IMR-90 (cell line): Measurements from ENCODE around the gene ZCCHC7. TPM values are rescaled to one million over a fixed set of nuclear protein-coding genes. Genes with fewer than 3 reads are reported as not detected.

Experiments
- ATAC-seq: fragments of 200-7000 bp; cut with Tn5 transposase; 2 replicates; pipeline ENCODE4 v1.9.1; 2020; ENCODE audit warnings: low read depth, mild to moderate bottlenecking, moderate library complexity
- BruUV-seq: library from RNA; stranded (reverse); fragments of 400-500 nt; replicated peaks from 2 replicates; lab custom pipeline; 2021; lab: Mats Ljungman, UMichigan
- CTCF ChIA-PET: fragments of 300-600 bp; formaldehyde crosslinking; extraction: SDS; loops from one replicate; lab custom pipeline; 2021; ENCODE audit warnings: antibody characterized with exemption; lab: Yijun Ruan, JAX
- POLR2A ChIA-PET: fragments of 300-600 bp; sonication (Branson Sonifier 250); formaldehyde crosslinking; loops from one replicate; lab custom pipeline; 2022; ENCODE audit warnings: antibody characterized with exemption; ENCODE audit not compliant: unreplicated experiment; lab: Charles Lee
- DNase-seq: peaks from one replicate; pipeline ENCODE4 v3.0.0; 2013
- H2AFZ ChIP-seq: replicated peaks from 2 replicates; pipeline ENCODE3; 2013; ENCODE audit warnings: low read length, mild to moderate bottlenecking; ENCODE audit not compliant: poor library complexity
- H2AK5ac ChIP-seq: 2 replicates; pipeline ENCODE4 v1.6.1; 2013; ENCODE audit warnings: low read depth, low read length, inconsistent platforms
- H2AK9ac ChIP-seq: replicated peaks from 2 replicates; pipeline ENCODE3; 2013; ENCODE audit warnings: mild to moderate bottlenecking, low read depth, low read length, moderate library complexity; ENCODE audit not compliant: poor library complexity
- H2BK120ac ChIP-seq: 2 replicates; pipeline ENCODE4 v1.6.1; 2013; ENCODE audit warnings: low read depth, low read length, inconsistent platforms
- H2BK15ac ChIP-seq: 3 replicates; pipeline ENCODE4 v1.6.1; 2013; ENCODE audit warnings: low read depth, low read length, inconsistent platforms
- H2BK20ac ChIP-seq: 2 replicates; pipeline ENCODE4 v1.6.1; 2013; ENCODE audit warnings: low read depth, mild to moderate bottlenecking, inconsistent platforms, low read length, moderate library complexity
- H2BK5ac ChIP-seq: 2 replicates; pipeline ENCODE4 v1.6.1; 2013; ENCODE audit warnings: mild to moderate bottlenecking, low read depth, low read length, inconsistent platforms; ENCODE audit not compliant: poor library complexity, severe bottlenecking
- H3K14ac ChIP-seq: replicated peaks from 2 replicates; pipeline ENCODE4 v1.6.1; 2013; ENCODE audit warnings: low read depth, low read length, inconsistent platforms
- H3K18ac ChIP-seq: 2 replicates; pipeline ENCODE4 v1.6.1; 2013; ENCODE audit warnings: low read depth, low read length, control low read depth
- H3K23ac ChIP-seq: 2 replicates; pipeline ENCODE4 v1.6.1; 2013; ENCODE audit warnings: low read depth, low read length, inconsistent platforms
- H3K27ac ChIP-seq: 2 replicates; pipeline ENCODE4 v1.5.1; 2013; ENCODE audit warnings: mild to moderate bottlenecking, control low read depth, low read length; ENCODE audit not compliant: insufficient read depth
- H3K27me3 ChIP-seq: 2 replicates; pipeline ENCODE4 v1.6.1; 2013; ENCODE audit warnings: low read length; ENCODE audit not compliant: control insufficient read depth, insufficient read depth
- H3K36me3 ChIP-seq: 2 replicates; pipeline ENCODE4 v1.6.1; 2013; ENCODE audit warnings: low read length, mixed read lengths; ENCODE audit not compliant: control insufficient read depth, insufficient read depth
- H3K4ac ChIP-seq: 2 replicates; pipeline ENCODE4 v1.6.1; 2013; ENCODE audit warnings: low read depth, low read length, inconsistent platforms
- H3K4me1 ChIP-seq: 2 replicates; pipeline ENCODE4 v1.6.1; 2013; ENCODE audit warnings: low read length, mixed read lengths; ENCODE audit not compliant: control insufficient read depth, insufficient read depth
- H3K4me2 ChIP-seq: 2 replicates; pipeline ENCODE4 v1.6.1; 2013; ENCODE audit warnings: low read depth, mild to moderate bottlenecking, control low read depth, low read length, moderate library complexity
- H3K4me3 ChIP-seq: 2 replicates; pipeline ENCODE4 v1.5.1; 2013; ENCODE audit warnings: low read depth, mild to moderate bottlenecking, control low read depth, low read length, moderate library complexity; ENCODE audit not compliant: insufficient read depth
- H3K56ac ChIP-seq: 2 replicates; pipeline ENCODE4 v1.6.1; 2013; ENCODE audit warnings: low read length, inconsistent platforms; ENCODE audit not compliant: insufficient read depth; ENCODE audit errors: extremely low read depth
- H3K79me1 ChIP-seq, 2 experiments: 2 replicates each; pipeline ENCODE4 v1.6.1; 2013; ENCODE audit warnings: low read length in 2 of 2, inconsistent platforms in 1 of 2, low read depth in 1 of 2
- H3K9ac ChIP-seq: 2 replicates; pipeline ENCODE4 v1.6.1; 2013; ENCODE audit warnings: low read depth, low read length, control low read depth
- H3K9me1 ChIP-seq: 2 replicates; pipeline ENCODE4 v1.6.1; 2013; ENCODE audit warnings: low read length, inconsistent platforms; ENCODE audit not compliant: insufficient read depth
- H3K9me3 ChIP-seq: 2 replicates; pipeline ENCODE4 v1.6.1; 2013; ENCODE audit warnings: low read length; ENCODE audit not compliant: control insufficient read depth, insufficient read depth
- H4K20me1 ChIP-seq: 2 replicates; pipeline ENCODE4 v1.6.1; 2013; ENCODE audit warnings: low read length, inconsistent platforms; ENCODE audit not compliant: insufficient read depth
- H4K5ac ChIP-seq: 2 replicates; pipeline ENCODE4 v1.6.1; 2013; ENCODE audit warnings: mild to moderate bottlenecking, low read depth, low read length, control low read depth
- H4K8ac ChIP-seq, 2 experiments: 2 replicates each; pipeline ENCODE4 v1.6.1; 2013; ENCODE audit warnings: low read depth in 2 of 2, low read length in 2 of 2, control low read depth in 1 of 2, inconsistent platforms in 1 of 2
- H4K91ac ChIP-seq: 2 replicates; pipeline ENCODE4 v1.6.1; 2013; ENCODE audit warnings: low read depth, low read length, inconsistent platforms; ENCODE audit not compliant: insufficient read depth
- CEBPB ChIP-seq: IDR thresholded peaks from 2 replicates; pipeline ENCODE4 v1.6.1; 2012; ENCODE audit warnings: low read depth, low read length, improper control_type of control experiment
- CTCF ChIP-seq: conservative IDR thresholded peaks from 2 replicates; pipeline ENCODE4 v1.5.1; 2012; ENCODE audit warnings: mild to moderate bottlenecking, low read depth, low read length, improper control_type of control experiment
- ELK1 ChIP-seq: fragments of 150-350 bp; IDR thresholded peaks from 2 replicates; pipeline ENCODE4 v1.6.1; 2016; ENCODE audit warnings: low read depth, mild to moderate bottlenecking, low read length, moderate library complexity, borderline replicate concordance
- FOS ChIP-seq: fragments of 150-350 bp; IDR thresholded peaks from 2 replicates; pipeline ENCODE4 v1.6.1; 2016; ENCODE audit warnings: low read depth, low read length
- MAZ ChIP-seq: IDR thresholded peaks from 2 replicates; pipeline ENCODE4 v1.6.1; 2012; ENCODE audit warnings: low read depth, mild to moderate bottlenecking, low read length, improper control_type of control experiment, moderate library complexity, borderline replicate concordance
- MXI1 ChIP-seq: IDR thresholded peaks from 2 replicates; pipeline ENCODE4 v1.6.1; 2012; ENCODE audit warnings: low read depth, mild to moderate bottlenecking, low read length, moderate library complexity, borderline replicate concordance
- RAD21 ChIP-seq: IDR thresholded peaks from 2 replicates; pipeline ENCODE4 v1.6.1; 2012; ENCODE audit warnings: low read length, improper control_type of control experiment
- RFX5 ChIP-seq: IDR thresholded peaks from 2 replicates; pipeline ENCODE4 v1.8.0; 2012; ENCODE audit warnings: low read depth, mild to moderate bottlenecking, low read length, moderate library complexity
- SMC3 ChIP-seq: fragments of 150-350 bp; IDR thresholded peaks from 2 replicates; pipeline ENCODE4 v1.6.1; 2016; ENCODE audit warnings: low read depth, mild to moderate bottlenecking, antibody characterized with exemption, low read length, moderate library complexity
- USF2 ChIP-seq: fragments of 150-350 bp; IDR thresholded peaks from 2 replicates; pipeline ENCODE4 v1.6.1; 2017; ENCODE audit warnings: mild to moderate bottlenecking, antibody characterized with exemption, low read length, low read depth
- dilution Hi-C: fragments of 300-500 bp; cut with HindIII; formaldehyde crosslinking; loops from one replicate; pipeline ENCODE4 v1.14.3; 2018; ENCODE audit warnings: low sequenced_read_pairs; ENCODE audit not compliant: unreplicated experiment
- in situ Hi-C: fragments of 300-500 bp; cut with MboI; formaldehyde crosslinking; loops from 3 replicates; pipeline ENCODE4 v1.14.3; 2019; ENCODE audit warnings: low sequenced_read_pairs, inconsistent platforms, mixed read lengths
- intact Hi-C: fragments of 100-400 bp; cut with micrococcal nuclease; formaldehyde crosslinking; loops from 2 replicates; pipeline ENCODE4 v1.10.0; 2022
- polyA plus RNA-seq, 3 experiments: library from polyadenylated mRNA; depleted of rRNA; stranded (reverse); fragments of >200 nt; gene quantifications; 2 replicates each; pipeline ENCODE4 v1.2.3, GENCODE V29; 2012; ENCODE audit warnings: low replicate concordance in 1 of 3
- total RNA-seq: library from RNA; depleted of rRNA; stranded (reverse); fragments of >200 nt; gene quantifications from 2 replicates; pipeline ENCODE4 v1.2.3, GENCODE V29; 2012

The ZCCHC7 gene
- total and polyA plus RNA-seq, 2 of the 4 experiments (the other 2 are of a cell fraction) = 13.6 to 28.7 TPM

GRCh38 chr9:37292896-37293295 lies 172.5 kb downstream of the ZCCHC7 start:
- H3K9me3 ChIP-seq = no peaks in the 10 kb centered on the region
- H3K23ac ChIP-seq = no peak overlapping the region
- dilution Hi-C loops = no loop called here
- TF ChIP-seq CTCF = no peak
- no peak for TF ChIP-seq USF2
- no peak for TF ChIP-seq MAZ
- TF ChIP-seq SMC3 = no peak
- TF ChIP-seq FOS = no peak
- TF ChIP-seq ELK1 = no peak
- no peak for TF ChIP-seq RAD21
- TF ChIP-seq CEBPB = no peak
- no peak for TF ChIP-seq RFX5
- TF ChIP-seq MXI1 = no peak
- H4K91ac ChIP-seq = no peak overlapping the region
- peaks cover 3% of the 10 kb centered on the region for H3K4me1 ChIP-seq
- H2BK15ac ChIP-seq = no peak overlapping the region
- H2BK5ac ChIP-seq = no peak overlapping the region
- ChIA-PET POLR2A (no interaction called here), CTCF (interaction anchor here (0.6 kb wide), 1 partner anchor 173 kb away, joined by 4 read pairs; no protein-coding TSS in a partner anchor)
- no peak overlapping the region for H3K4me3 ChIP-seq
- H3K14ac ChIP-seq = no peak overlapping the region
- H3K27me3 ChIP-seq = no peaks in the 10 kb centered on the region
- H2AK9ac ChIP-seq = no peak overlapping the region
- H2AK5ac ChIP-seq = no peak overlapping the region
- H2BK20ac ChIP-seq = no peak overlapping the region
- no peak overlapping the region for H3K27ac ChIP-seq
- peaks cover 3 to 13% of the 10 kb centered on the region in 2 experiments; a peak in 2 of 4 replicates for H3K79me1 ChIP-seq
- no peak overlapping the region for H3K9ac ChIP-seq
- H2BK120ac ChIP-seq = no peak overlapping the region
- DNase-seq = peak; percentile 15
- no TSS peak for BruUV-seq
- no peak overlapping the region for H3K56ac ChIP-seq
- H3K4me2 ChIP-seq = no peak overlapping the region
- H3K4ac ChIP-seq = no peak overlapping the region
- intact Hi-C loops = loop anchor here (2.0 to 10.0 kb wide), 2 partner anchors 16 to 58 kb away; no protein-coding TSS in a partner anchor
- in situ Hi-C loops = no loop called here
- no peak overlapping the region for H2AFZ ChIP-seq
- H4K8ac ChIP-seq = no peak overlapping the region
- no peak overlapping the region for H4K5ac ChIP-seq
- peak; percentile 36 for ATAC-seq
- H3K18ac ChIP-seq = no peak overlapping the region
- H3K9me1 ChIP-seq = no peaks in the 10 kb centered on the region
- no peaks in the 10 kb centered on the region for H4K20me1 ChIP-seq
- no peaks in the 10 kb centered on the region for H3K36me3 ChIP-seq
